B cell (primary cell): Measurements from ENCODE around the gene ANKRD11. TPM values are rescaled to one million over a fixed set of nuclear protein-coding genes. Genes with fewer than 3 reads are reported as not detected.

Experiments used
- ATAC-seq: fragments of 200-7000 bp; cut with Tn5 transposase; one replicate; pipeline ENCODE4 v1.10.0; 2021; ENCODE audit warnings: low read depth, mild to moderate bottlenecking, moderate number of reproducible peaks, moderate library complexity
- CTCF ChIA-PET: fragments of 350-600 bp; sonication (Branson Sonifier 250); formaldehyde crosslinking; loops from one replicate; lab custom pipeline; 2021; ENCODE audit warnings: antibody characterized with exemption, inconsistent platforms; lab: Charles Lee
- POLR2A ChIA-PET: fragments of 350-600 bp; sonication (Branson Sonifier 250); formaldehyde crosslinking; loops from one replicate; lab custom pipeline; 2021; ENCODE audit warnings: antibody characterized with exemption; lab: Charles Lee
- DNase-seq: peaks from one replicate; pipeline ENCODE4 v3.0.0; 2013
- H2AFZ ChIP-seq: 2 replicates; pipeline ENCODE4 v1.6.1; 2012; ENCODE audit warnings: mild to moderate bottlenecking, low read depth, low read length; ENCODE audit not compliant: insufficient read depth, poor library complexity, severe bottlenecking
- H3K27ac ChIP-seq, 2 donors: 1 replicate in 1 of 2; 2 replicates in 1 of 2; pipeline ENCODE4 v1.5.1; 2012 to 2013; ENCODE audit warnings: low read length in 2 of 2, mild to moderate bottlenecking in 2 of 2, moderate library complexity in 1 of 2
- H3K27me3 ChIP-seq, 4 experiments: fragments of 200-600 bp in 1 of 4; sonication (generic) in 1 of 4; replicated peaks in 1 of 4; 1 replicate in 2 of 4; 2 replicates in 2 of 4; pipeline versions ENCODE4 v1.6.1 to v1.7.0; 2013 to 2016; ENCODE audit warnings: low read length in 3 of 4, mild to moderate bottlenecking in 2 of 4, mixed read lengths in 1 of 4, moderate library complexity in 1 of 4; ENCODE audit not compliant: insufficient read depth in 4 of 4, control insufficient read depth in 3 of 4; ENCODE audit errors: control extremely low read depth in 1 of 4
- H3K36me3 ChIP-seq, 2 experiments: replicated peaks in 1 of 2; 1 replicate in 1 of 2; 2 replicates in 1 of 2; pipeline versions ENCODE4 v1.6.1 to v1.7.1; 2013; ENCODE audit warnings: low read length in 1 of 2; ENCODE audit not compliant: insufficient read depth in 2 of 2, control insufficient read depth in 1 of 2; ENCODE audit errors: control extremely low read depth in 1 of 2, extremely low read depth in 1 of 2
- H3K4me1 ChIP-seq, 2 donors: fragments of 200-600 bp in 1 of 2; sonication (generic) in 1 of 2; 1 replicate in 1 of 2; 2 replicates in 1 of 2; pipeline versions ENCODE4 v1.5.1 to v1.6.1; 2013 to 2017; ENCODE audit warnings: low read length in 2 of 2; ENCODE audit not compliant: control insufficient read depth in 2 of 2, insufficient read depth in 2 of 2
- H3K4me2 ChIP-seq: replicated peaks from 2 replicates; pipeline ENCODE3; 2012; ENCODE audit warnings: mild to moderate bottlenecking, low read depth, low read length; ENCODE audit not compliant: poor library complexity, severe bottlenecking
- H3K4me3 ChIP-seq, 5 experiments: fragments of 200-600 bp in 1 of 5; sonication (generic) in 1 of 5; 1 replicate in 3 of 5; 2 replicates in 2 of 5; pipeline versions ENCODE4 v1.5.1 to v1.7.0; 2011 to 2016; ENCODE audit warnings: low read length in 4 of 5, mild to moderate bottlenecking in 4 of 5, low read depth in 2 of 5, control low read depth in 1 of 5, moderate library complexity in 1 of 5; ENCODE audit not compliant: insufficient read depth in 1 of 5; ENCODE audit errors: control extremely low read depth in 1 of 5, extremely low read depth in 1 of 5
- H3K79me2 ChIP-seq: fragments of 200-600 bp; sonication (generic); one replicate; pipeline ENCODE4 v1.6.0; 2016; ENCODE audit warnings: low read length; ENCODE audit not compliant: control insufficient read depth, insufficient read depth
- H3K9ac ChIP-seq: fragments of 200-600 bp; sonication (generic); 2 replicates; pipeline ENCODE4 v1.6.1; 2017; ENCODE audit warnings: mild to moderate bottlenecking, low read length, moderate library complexity
- H3K9me3 ChIP-seq, 3 donors: one replicate each; pipeline versions ENCODE4 v1.6.1 to v1.7.1; 2013; ENCODE audit warnings: low read length in 2 of 3; ENCODE audit not compliant: control insufficient read depth in 2 of 3, insufficient read depth in 1 of 3; ENCODE audit errors: control extremely low read depth in 1 of 3
- H4K20me1 ChIP-seq: 2 replicates; pipeline ENCODE4 v1.6.0; 2012; ENCODE audit warnings: mild to moderate bottlenecking, low read length; ENCODE audit not compliant: insufficient read depth, control insufficient read depth, poor library complexity, severe bottlenecking
- H3K27ac Mint-ChIP-seq: one replicate; pipeline ENCODE4 v1.8.0; 2021; ENCODE audit warnings: mixed read lengths
- H3K27me3 Mint-ChIP-seq: one replicate; pipeline ENCODE4 v1.8.0; 2021; ENCODE audit warnings: mixed read lengths
- H3K4me1 Mint-ChIP-seq: one replicate; pipeline ENCODE4 v1.8.0; 2021; ENCODE audit warnings: mixed read lengths
- H3K4me3 Mint-ChIP-seq: one replicate; pipeline ENCODE4 v1.8.0; 2021; ENCODE audit warnings: mixed read lengths
- H3K9me3 Mint-ChIP-seq: one replicate; pipeline ENCODE4 v1.8.0; 2022; ENCODE audit warnings: mixed read lengths; ENCODE audit not compliant: insufficient read depth
- EZH2 ChIP-seq: IDR thresholded peaks from 2 replicates; pipeline ENCODE4 v1.6.1; 2012; ENCODE audit warnings: borderline replicate concordance, low read depth, mild to moderate bottlenecking, moderate library complexity, low read length; ENCODE audit not compliant: insufficient read depth, poor library complexity, severe bottlenecking
- WGBS: methylation state at CpG from one replicate; pipeline ENCODE4 v1.1.5; 2013; ENCODE audit warnings: missing lambda C conversion rate; ENCODE audit not compliant: insufficient coverage; 5-methylcytosine and 5-hydroxymethylcytosine counted together
- intact Hi-C: fragments of 100-400 bp; cut with micrococcal nuclease; formaldehyde crosslinking; loops from one replicate; pipeline ENCODE4 v1.10.0; 2022
- polyA plus RNA-seq: library from polyadenylated mRNA; depleted of rRNA; stranded (reverse); fragments of >200 nt; gene quantifications from 2 replicates; pipeline ENCODE4 v1.2.3, GENCODE V29; 2012
- total RNA-seq, 2 donors: library from RNA; stranded (reverse); fragments of 120-200 nt in 1 of 2; gene quantifications; 1 replicate in 1 of 2; 2 replicates in 1 of 2; pipeline versions ENCODE4 v1.2.3 to v1.2.4, GENCODE V29; 2013 to 2022
- TF ChIP-seq, protein P1 (sequence below): fragments of 200-600 bp; IDR thresholded peaks from one replicate; pipeline ENCODE4 v1.8.0; 2022; ENCODE audit warnings: antibody characterized with exemption, mild to moderate bottlenecking

The ANKRD11 gene
- total and polyA plus RNA-seq, 2 donors (not counting 1 experiment from before 2014, with no cell fraction given) = 67.9 to 314 TPM

DNA sequence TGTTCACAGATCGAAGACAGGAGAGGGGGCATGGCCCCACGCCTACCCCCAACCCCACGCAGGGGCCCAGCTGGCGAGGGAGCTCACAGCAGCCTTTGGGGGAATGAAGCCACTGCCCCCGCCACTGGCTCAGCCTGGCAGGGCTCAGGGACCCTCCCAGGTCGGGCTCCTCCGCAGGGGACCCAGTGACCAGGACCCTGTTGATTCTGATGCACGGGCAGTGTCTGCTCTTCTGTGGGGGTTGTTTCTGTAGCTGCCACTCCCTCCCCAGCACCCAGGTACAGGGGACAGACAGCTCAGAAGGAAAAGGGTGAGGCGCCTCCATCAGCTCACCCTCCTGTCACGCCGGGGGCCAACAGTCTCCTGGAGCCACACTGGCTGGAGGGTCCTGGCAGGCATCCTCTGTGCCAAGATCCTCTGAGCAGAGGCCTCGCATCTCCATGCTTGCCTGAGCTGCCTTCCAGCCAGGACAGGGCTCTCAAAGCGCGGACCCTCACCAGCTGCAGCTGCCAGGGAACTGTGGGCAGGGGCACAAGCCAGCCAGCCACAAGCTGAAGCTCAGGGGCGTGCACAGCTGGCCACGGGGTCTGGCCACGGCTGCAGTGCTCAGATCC lies 223.7 kb downstream of the ANKRD11 start:
- Mint-ChIP-seq H3K27me3 (no peaks in the 10 kb centered on the region), H3K4me1 (no peaks in the 10 kb centered on the region), H3K9me3 (no peaks in the 10 kb centered on the region), H3K27ac (no peak overlapping the region), H3K4me3 (no peak overlapping the region)
- DNase-seq (no peak), ATAC-seq (no peak)
- no peak overlapping the region for H3K4me2 ChIP-seq
- intact Hi-C loops = no loop called here
- no peaks in the 10 kb centered on the region for H3K4me1 ChIP-seq
- H3K27ac ChIP-seq = no peak overlapping the region
- no peak overlapping the region for H2AFZ ChIP-seq
- TF ChIP-seq EZH2 = no peak
- TF ChIP-seq, protein P1, sequence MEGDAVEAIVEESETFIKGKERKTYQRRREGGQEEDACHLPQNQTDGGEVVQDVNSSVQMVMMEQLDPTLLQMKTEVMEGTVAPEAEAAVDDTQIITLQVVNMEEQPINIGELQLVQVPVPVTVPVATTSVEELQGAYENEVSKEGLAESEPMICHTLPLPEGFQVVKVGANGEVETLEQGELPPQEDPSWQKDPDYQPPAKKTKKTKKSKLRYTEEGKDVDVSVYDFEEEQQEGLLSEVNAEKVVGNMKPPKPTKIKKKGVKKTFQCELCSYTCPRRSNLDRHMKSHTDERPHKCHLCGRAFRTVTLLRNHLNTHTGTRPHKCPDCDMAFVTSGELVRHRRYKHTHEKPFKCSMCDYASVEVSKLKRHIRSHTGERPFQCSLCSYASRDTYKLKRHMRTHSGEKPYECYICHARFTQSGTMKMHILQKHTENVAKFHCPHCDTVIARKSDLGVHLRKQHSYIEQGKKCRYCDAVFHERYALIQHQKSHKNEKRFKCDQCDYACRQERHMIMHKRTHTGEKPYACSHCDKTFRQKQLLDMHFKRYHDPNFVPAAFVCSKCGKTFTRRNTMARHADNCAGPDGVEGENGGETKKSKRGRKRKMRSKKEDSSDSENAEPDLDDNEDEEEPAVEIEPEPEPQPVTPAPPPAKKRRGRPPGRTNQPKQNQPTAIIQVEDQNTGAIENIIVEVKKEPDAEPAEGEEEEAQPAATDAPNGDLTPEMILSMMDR = no peak
- ChIA-PET CTCF (no interaction called here), POLR2A (no interaction called here)
- H3K4me3 ChIP-seq = no peak overlapping the region
- H3K79me2 ChIP-seq = peaks cover 18% of the 10 kb centered on the region
- no peaks in the 10 kb centered on the region for H3K27me3 ChIP-seq
- peaks cover 3 to 42% of the 10 kb centered on the region in 2 experiments for H3K36me3 ChIP-seq
- H4K20me1 ChIP-seq = peaks cover 32% of the 10 kb centered on the region
- H3K9me3 ChIP-seq = peaks cover 0 to 16% (median 6%) of the 10 kb centered on the region in 3 donors
- WGBS = 98% methylated on average over 14 of the region's 17 CpGs
- H3K9ac ChIP-seq = no peak overlapping the region

- Histone ChIP-seq H3K4me3 (no peak overlapping the region), H3K79me2 (peaks cover 8% of the 10 kb centered on the region), H3K27ac (no peak overlapping the region), H3K4me1 (no peaks in the 10 kb centered on the region), H2AFZ (no peak overlapping the region), H4K20me1 (peaks cover 23% of the 10 kb centered on the region), H3K36me3 (peaks cover 3 to 32% of the 10 kb centered on the region in 2 experiments), H3K9ac (no peak overlapping the region), H3K4me2 (no peak overlapping the region), H3K9me3 (peaks cover 0 to 16% (median 6%) of the 10 kb centered on the region in 3 donors), H3K27me3 (no peaks in the 10 kb centered on the region)
- Mint-ChIP-seq H3K27me3 (no peaks in the 10 kb centered on the region), H3K27ac (no peak overlapping the region), H3K4me1 (no peaks in the 10 kb centered on the region), H3K9me3 (no peaks in the 10 kb centered on the region), H3K4me3 (no peak overlapping the region)
- ChIA-PET CTCF (interaction anchor here (1.4 kb wide), 1 partner anchor 19 kb away, joined by 3 read pairs; no protein-coding TSS in a partner anchor), POLR2A (no interaction called here)
- intact Hi-C loops = no loop called here
- TF ChIP-seq EZH2 = no peak
- TF ChIP-seq, protein P1 = no peak
- DNase-seq (no peak), ATAC-seq (no peak)
- 97% methylated on average over 20 of the region's 21 CpGs for WGBS
Observed at GRCh38 chr16:89265647-89266046, 224.7 kb downstream of the ANKRD11 start.
